Astrocyte (in vitro differentiated cells and primary cell): ENCODE results near the gene NAIF1. TPM values are rescaled to one million over a fixed set of nuclear protein-coding genes. Genes with fewer than 3 reads are reported as not detected.

Experiments
- DNase-seq: peaks from one replicate; pipeline ENCODE4 v3.0.0-alpha.2; 2010; ENCODE audit warnings: low read depth
- FAIRE-seq: peaks from 2 replicates; lab custom pipeline; 2011; peaks lifted over from hg19 to GRCh38; lab: Jason Lieb, UNC
- H2AFZ ChIP-seq: 2 replicates; pipeline ENCODE4 v1.6.0; 2012; ENCODE audit warnings: low read depth, low read length, inconsistent platforms
- H3K27ac ChIP-seq: 2 replicates; pipeline ENCODE4 v1.5.1; 2011; ENCODE audit warnings: low read depth, low read length, inconsistent platforms
- H3K27me3 ChIP-seq: 2 replicates; pipeline ENCODE4 v1.6.0; 2011; ENCODE audit warnings: low read length, inconsistent platforms; ENCODE audit not compliant: insufficient read depth
- H3K36me3 ChIP-seq: 2 replicates; pipeline ENCODE4 v1.5.1; 2011; ENCODE audit warnings: low read length, inconsistent platforms; ENCODE audit not compliant: insufficient read depth
- H3K4me1 ChIP-seq: 2 replicates; pipeline ENCODE4 v1.5.1; 2011; ENCODE audit warnings: low read length, inconsistent platforms; ENCODE audit not compliant: insufficient read depth
- H3K4me2 ChIP-seq: 2 replicates; pipeline ENCODE4 v1.6.0; 2012; ENCODE audit warnings: low read length, inconsistent platforms
- H3K4me3 ChIP-seq: 2 replicates; pipeline ENCODE4 v1.5.1; 2011; ENCODE audit warnings: low read depth, mild to moderate bottlenecking, low read length, inconsistent platforms; ENCODE audit not compliant: insufficient read depth
- H3K79me2 ChIP-seq: 2 replicates; pipeline ENCODE4 v1.6.0; 2012; ENCODE audit warnings: mild to moderate bottlenecking, low read length, inconsistent platforms; ENCODE audit not compliant: insufficient read depth
- H3K9ac ChIP-seq: 2 replicates; pipeline ENCODE4 v1.6.0; 2012; ENCODE audit warnings: mild to moderate bottlenecking, low read length, inconsistent platforms
- H3K9me3 ChIP-seq: 2 replicates; pipeline ENCODE4 v1.5.1; 2012; ENCODE audit warnings: low read depth, mild to moderate bottlenecking, low read length, inconsistent platforms; ENCODE audit not compliant: insufficient read depth
- H4K20me1 ChIP-seq: 2 replicates; pipeline ENCODE4 v1.6.0; 2012; ENCODE audit warnings: low read length, inconsistent platforms; ENCODE audit not compliant: insufficient read depth
- H3K27ac Mint-ChIP-seq: one replicate; pipeline ENCODE4 v1.8.0; 2021; ENCODE audit warnings: mild to moderate bottlenecking, mixed read lengths; ENCODE audit not compliant: unreplicated experiment
- H3K27me3 Mint-ChIP-seq: one replicate; pipeline ENCODE4 v1.8.0; 2021; ENCODE audit warnings: low read depth, mixed read lengths; ENCODE audit not compliant: unreplicated experiment
- H3K36me3 Mint-ChIP-seq: one replicate; pipeline ENCODE4 v1.8.0; 2021; ENCODE audit warnings: low read depth, mixed read lengths; ENCODE audit not compliant: unreplicated experiment
- H3K4me1 Mint-ChIP-seq: one replicate; pipeline ENCODE4 v1.8.0; 2021; ENCODE audit warnings: low read depth, mixed read lengths; ENCODE audit not compliant: unreplicated experiment
- H3K4me3 Mint-ChIP-seq: one replicate; pipeline ENCODE4 v1.8.0; 2021; ENCODE audit warnings: mild to moderate bottlenecking, moderate library complexity, mixed read lengths; ENCODE audit not compliant: unreplicated experiment
- H3K9me3 Mint-ChIP-seq: one replicate; pipeline ENCODE4 v1.8.0; 2021; ENCODE audit warnings: mild to moderate bottlenecking, mixed read lengths; ENCODE audit not compliant: unreplicated experiment
- CTCF ChIP-seq: IDR thresholded peaks from 2 replicates; pipeline ENCODE4 v1.5.1; 2011; ENCODE audit warnings: low read depth, mild to moderate bottlenecking, inconsistent platforms, low read length, moderate library complexity; ENCODE audit not compliant: insufficient read depth
- EZH2 ChIP-seq: IDR thresholded peaks from 2 replicates; pipeline ENCODE4 v1.6.1; 2012; ENCODE audit warnings: mild to moderate bottlenecking, low read length, inconsistent platforms; ENCODE audit not compliant: insufficient read depth
- total RNA-seq: library from RNA; stranded (reverse); gene quantifications from 2 replicates; pipeline ENCODE4 v1.2.1, GENCODE V29; 2021

Gene NAIF1
- total RNA-seq, 1 donor from 2014 or later, result 10.2 TPM

- Histone ChIP-seq H2AFZ (no peak overlapping the region), H3K4me3 (no peak overlapping the region), H3K9ac (no peak overlapping the region), H3K79me2 (peaks cover 67% of the 10 kb centered on the region), H3K36me3 (peaks cover 4% of the 10 kb centered on the region), H3K27ac (no peak overlapping the region), H3K4me2 (no peak overlapping the region), H4K20me1 (peaks cover 20% of the 10 kb centered on the region), H3K27me3 (no peaks in the 10 kb centered on the region), H3K9me3 (no peaks in the 10 kb centered on the region), H3K4me1 (peaks cover 17% of the 10 kb centered on the region)
- FAIRE-seq (no peak), DNase-seq (no peak)
- no peaks in the 10 kb centered on the region for H3K27me3 Mint-ChIP-seq
- H3K4me1 Mint-ChIP-seq, result peaks cover 6% of the 10 kb centered on the region
- no peak for TF ChIP-seq CTCF
- no peak for TF ChIP-seq EZH2
- H3K9me3 Mint-ChIP-seq, result no peaks in the 10 kb centered on the region
- peaks cover 4% of the 10 kb centered on the region for H3K36me3 Mint-ChIP-seq
- H3K27ac Mint-ChIP-seq, result no peak overlapping the region
- H3K4me3 Mint-ChIP-seq, result no peak overlapping the region
These were observed 20.1 kb upstream of the NAIF1 start for GRCh38 chr9:128087262-128087661.

GRCh38 chr9:128085943-128086342, 18.8 kb upstream of the NAIF1 start:
- Mint-ChIP-seq H3K27me3 (no peaks in the 10 kb centered on the region), H3K36me3 (peaks cover 4% of the 10 kb centered on the region), H3K4me1 (peaks cover 14% of the 10 kb centered on the region), H3K27ac (no peak overlapping the region), H3K9me3 (no peaks in the 10 kb centered on the region), H3K4me3 (no peak overlapping the region)
- peaks cover 18% of the 10 kb centered on the region for H3K4me1 ChIP-seq
- no peaks in the 10 kb centered on the region for H3K9me3 ChIP-seq
- H2AFZ ChIP-seq, result no peak overlapping the region
- H3K9ac ChIP-seq, result no peak overlapping the region
- no peak for TF ChIP-seq EZH2
- no peak for TF ChIP-seq CTCF
- no peaks in the 10 kb centered on the region for H3K27me3 ChIP-seq
- no peak for FAIRE-seq
- no peak overlapping the region for H3K27ac ChIP-seq
- no peak overlapping the region for H3K4me2 ChIP-seq
- peaks cover 25% of the 10 kb centered on the region for H4K20me1 ChIP-seq
- H3K4me3 ChIP-seq, result no peak overlapping the region
- DNase-seq, result no peak
- peaks cover 61% of the 10 kb centered on the region for H3K79me2 ChIP-seq
- peaks cover 4% of the 10 kb centered on the region for H3K36me3 ChIP-seq

GRCh38 chr9:128084746-128085145, 17.6 kb upstream of the NAIF1 start:
- peaks cover 57% of the 10 kb centered on the region for H3K79me2 ChIP-seq
- Mint-ChIP-seq H3K9me3 (no peaks in the 10 kb centered on the region), H3K36me3 (peaks cover 2% of the 10 kb centered on the region), H3K4me1 (peaks cover 19% of the 10 kb centered on the region), H3K27ac (no peak overlapping the region), H3K27me3 (no peaks in the 10 kb centered on the region), H3K4me3 (no peak overlapping the region)
- no peak overlapping the region for H3K9ac ChIP-seq
- no peak overlapping the region for H2AFZ ChIP-seq
- FAIRE-seq (no peak), DNase-seq (no peak)
- H3K36me3 ChIP-seq, result peaks cover 4% of the 10 kb centered on the region
- H3K27me3 ChIP-seq, result no peaks in the 10 kb centered on the region
- peaks cover 29% of the 10 kb centered on the region for H4K20me1 ChIP-seq
- H3K4me1 ChIP-seq, result peaks cover 23% of the 10 kb centered on the region
- H3K4me3 ChIP-seq, result no peak overlapping the region
- H3K9me3 ChIP-seq, result no peaks in the 10 kb centered on the region
- no peak overlapping the region for H3K4me2 ChIP-seq
- TF ChIP-seq CTCF, result no peak
- TF ChIP-seq EZH2, result no peak
- no peak overlapping the region for H3K27ac ChIP-seq
